CMK (cell line): ENCODE data around the gene PSMB4.
"Not testable (repeated sequence)": the region's sequence is repeated elsewhere in the genome, so short reads cannot be mapped to it uniquely, and the experiment has no call there.

Source experiments
- DNase-seq: peaks from one replicate; pipeline ENCODE4 v3.0.0-alpha.2; 2010; ENCODE audit warnings: low read depth

PSMB4 gene

GRCh38 chr1:151399324-151400171 lies at the start of gene PSMB4:
Gene PSMB4 (plus strand): TSS chr1:151399573. CDS start chr1:151399588, 15 bp downstream.
- DNase-seq: peak; percentile 76

GRCh38 chr1:151350323-151350722 lies 49.0 kb upstream of the PSMB4 start:
- DNase-seq: not testable (repeated sequence)

- DNase-seq: no peak
These were observed 47.2 kb upstream of the PSMB4 start for GRCh38 chr1:151352021-151352718.

- no peak for DNase-seq
These were observed 42.7 kb upstream of the PSMB4 start for GRCh38 chr1:151356696-151357095.

- no peak for DNase-seq
These were observed 37.5 kb upstream of the PSMB4 start for GRCh38 chr1:151361883-151362282.

GRCh38 chr1:151362308-151363155 lies 36.8 kb upstream of the PSMB4 start:
- no peak for DNase-seq

- no peak for DNase-seq
These were observed 34.4 kb upstream of the PSMB4 start for GRCh38 chr1:151364996-151365395.

GRCh38 chr1:151367658-151368392 lies 31.5 kb upstream of the PSMB4 start:
- no peak for DNase-seq

GRCh38 chr1:151368393-151369301 lies 30.7 kb upstream of the PSMB4 start:
- DNase-seq: no peak

- DNase-seq: no peak
These were observed 30.1 kb upstream of the PSMB4 start for GRCh38 chr1:151369302-151369610.

GRCh38 chr1:151369621-151370048 lies 29.7 kb upstream of the PSMB4 start:
- no peak for DNase-seq

GRCh38 chr1:151370211-151370911 lies 29.0 kb upstream of the PSMB4 start:
- peak; percentile 91 for DNase-seq

- peak; percentile 49 for DNase-seq
These were observed 27.9 kb upstream of the PSMB4 start for GRCh38 chr1:151371370-151372057.

GRCh38 chr1:151372058-151372934 lies 27.1 kb upstream of the PSMB4 start, which contains the start of gene SELENBP1:
Gene SELENBP1 (minus strand): TSS chr1:151372705. CDS start chr1:151372641, 64 bp downstream.
- peak; percentile 42 for DNase-seq

GRCh38 chr1:151373196-151373595 lies 26.2 kb upstream of the PSMB4 start:
- no peak for DNase-seq

GRCh38 chr1:151377150-151377884 lies 22.1 kb upstream of the PSMB4 start:
- no peak for DNase-seq

- no peak for DNase-seq
These were observed 14.8 kb upstream of the PSMB4 start for GRCh38 chr1:151384584-151384983.

GRCh38 chr1:151386002-151386401 lies 13.4 kb upstream of the PSMB4 start:
- no peak for DNase-seq
